ENCODE results near the gene SLC6A17.

- TF ChIP-seq CTCF (conservative IDR thresholded peaks at IDR 0.05 in 1 of 2, IDR thresholded peaks at IDR 0.05 in 1 of 2; ENCODE audit: extremely low read depth in 1 of 2, insufficient read depth in 1 of 2, low read depth in 1 of 2, low read length in 2 of 2) (no peak), EZH2 (IDR thresholded peaks at IDR 0.05; ENCODE audit: borderline replicate concordance, low read length) (no peak)
Measured at GRCh38 chr1:110133436-110133835, 16.9 kb upstream of the SLC6A17 start.
